HFFc6 (cell line): ENCODE data around the gene ATP4A. TPM values are rescaled to one million over a fixed set of nuclear protein-coding genes. Genes with fewer than 3 reads are reported as not detected.
A peak's percentile ranks its signal among the peaks of the same experiment; 100 is the strongest.

Experiments used
- DNase-seq: peaks from one replicate; pipeline ENCODE4 v3.0.0-alpha.2; 2018
- H3K27ac Mint-ChIP-seq: 2 replicates; pipeline ENCODE4 v1.8.0; 2020; ENCODE audit warnings: mild to moderate bottlenecking, mixed read lengths
- H3K27me3 Mint-ChIP-seq: 2 replicates; pipeline ENCODE4 v1.8.0; 2021; ENCODE audit warnings: mild to moderate bottlenecking, moderate library complexity, mixed read lengths; ENCODE audit not compliant: insufficient read depth
- H3K36me3 Mint-ChIP-seq: 2 replicates; pipeline ENCODE4 v1.8.0; 2021; ENCODE audit warnings: low read depth, mixed read lengths
- H3K4me1 Mint-ChIP-seq: 2 replicates; pipeline ENCODE4 v1.8.0; 2020; ENCODE audit warnings: low read depth, mixed read lengths
- H3K4me3 Mint-ChIP-seq: 2 replicates; pipeline ENCODE4 v1.8.0; 2020; ENCODE audit warnings: mild to moderate bottlenecking, moderate library complexity, mixed read lengths
- H3K9me3 Mint-ChIP-seq: 2 replicates; pipeline ENCODE4 v1.8.0; 2020; ENCODE audit warnings: mild to moderate bottlenecking, mixed read lengths
- CTCF ChIP-seq: fragments of 200-600 bp; sonication (generic); IDR thresholded peaks from 2 replicates; pipeline ENCODE4 v1.5.0; 2021; ENCODE audit warnings: antibody characterized with exemption, mild to moderate bottlenecking
- total RNA-seq, 6 experiments: library from RNA; stranded (reverse); fragmentation: NEBNext Ultra II Directional; extraction: Animal tissue kit (Norgen Biotek cat#: 25700); gene quantifications; 2 replicates in 1 of 6; 3 replicates in 5 of 6; pipeline ENCODE4 v1.2.3, GENCODE V29; 2021

Gene ATP4A
- total RNA-seq, 6 experiments from 2014 or later: not detected

GRCh38 chr19:35529241-35530218, 33.9 kb downstream of the ATP4A start:
- DNase-seq: no peak
- TF ChIP-seq CTCF: no peak
- Mint-ChIP-seq H3K4me3 (no peak overlapping the region), H3K4me1 (peaks cover 21% of the 10 kb centered on the region), H3K27me3 (peaks cover 32% of the 10 kb centered on the region), H3K36me3 (no peaks in the 10 kb centered on the region), H3K9me3 (no peaks in the 10 kb centered on the region), H3K27ac (no peak overlapping the region)

- peaks cover 15% of the 10 kb centered on the region for H3K4me1 Mint-ChIP-seq
- no peaks in the 10 kb centered on the region for H3K9me3 Mint-ChIP-seq
- no peak within 1 kb of the TSS; the same call in 1 of the 2 replicates for H3K27ac Mint-ChIP-seq
- TF ChIP-seq CTCF: no peak
- no peaks in the 10 kb centered on the region for H3K36me3 Mint-ChIP-seq
- peak; percentile 72 for DNase-seq
- H3K27me3 Mint-ChIP-seq: peaks cover 28% of the 10 kb centered on the region
- H3K4me3 Mint-ChIP-seq: no peak within 1 kb of the TSS
Observed at GRCh38 chr19:35528218-35529038, 35.0 kb downstream of the ATP4A start, which contains the start of gene SBSN. SBSN (minus strand) TSS chr19:35528311; CDS start chr19:35528281, 30 bp downstream.

GRCh38 chr19:35525873-35526272, 37.6 kb downstream of the ATP4A start:
- TF ChIP-seq CTCF: no peak
- no peaks in the 10 kb centered on the region for H3K36me3 Mint-ChIP-seq
- peaks cover 15% of the 10 kb centered on the region for H3K4me1 Mint-ChIP-seq
- H3K9me3 Mint-ChIP-seq: no peaks in the 10 kb centered on the region
- H3K4me3 Mint-ChIP-seq: no peak overlapping the region
- no peak overlapping the region for H3K27ac Mint-ChIP-seq
- DNase-seq: no peak
- H3K27me3 Mint-ChIP-seq: peaks cover 7% of the 10 kb centered on the region

GRCh38 chr19:35524181-35524837, 39.1 kb downstream of the ATP4A start:
- H3K4me1 Mint-ChIP-seq: peaks cover 21% of the 10 kb centered on the region
- no peaks in the 10 kb centered on the region for H3K9me3 Mint-ChIP-seq
- no peaks in the 10 kb centered on the region for H3K36me3 Mint-ChIP-seq
- no peak for TF ChIP-seq CTCF
- DNase-seq: no peak
- H3K27me3 Mint-ChIP-seq: peaks cover 5% of the 10 kb centered on the region
- H3K27ac Mint-ChIP-seq: no peak overlapping the region
- no peak overlapping the region for H3K4me3 Mint-ChIP-seq

GRCh38 chr19:35522745-35523327, 40.6 kb downstream of the ATP4A start:
- DNase-seq: no peak
- Mint-ChIP-seq H3K4me1 (peaks cover 24% of the 10 kb centered on the region), H3K27ac (no peak overlapping the region)

More at GRCh38 chr19:35522745-35523327, 40.6 kb downstream of the ATP4A start:
- Mint-ChIP-seq H3K9me3 (no peaks in the 10 kb centered on the region), H3K4me3 (no peak overlapping the region), H3K36me3 (no peaks in the 10 kb centered on the region), H3K27me3 (peaks cover 5% of the 10 kb centered on the region)
- TF ChIP-seq CTCF: no peak
